Activated T-helper 1 cell treated with anti-CD3 and anti-CD28 coated beads, Interleukin-2, amount 50 U/mL, for 16 hours (primary cell): Measurements from ENCODE around the gene EPN2.

Experiments
- DNase-seq, 2 donors: peaks; one replicate each; pipeline ENCODE4 v3.0.0-alpha.2; 2020; ENCODE audit warnings: low read depth in 1 of 2, low spot score in 1 of 2

The EPN2 gene

DNA sequence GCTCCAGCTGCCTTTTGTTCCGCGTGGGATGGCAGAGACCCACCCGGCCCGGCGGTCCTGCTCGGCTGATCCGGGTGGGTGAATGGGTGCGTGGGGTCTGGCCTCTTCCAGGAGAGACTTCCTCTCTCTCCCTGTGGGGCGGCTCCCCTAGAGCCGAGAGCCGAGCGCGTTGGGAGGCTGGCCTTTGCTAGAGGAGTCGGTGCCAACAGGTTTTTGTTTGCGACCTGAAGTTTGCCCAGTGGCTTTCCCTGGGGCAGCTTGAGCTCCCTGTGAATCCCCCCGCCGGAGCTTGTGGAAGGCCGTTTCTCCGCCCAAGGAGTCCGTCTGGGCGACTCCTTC is 970 bp downstream of the EPN2 start:
- no peak for DNase-seq

DNA sequence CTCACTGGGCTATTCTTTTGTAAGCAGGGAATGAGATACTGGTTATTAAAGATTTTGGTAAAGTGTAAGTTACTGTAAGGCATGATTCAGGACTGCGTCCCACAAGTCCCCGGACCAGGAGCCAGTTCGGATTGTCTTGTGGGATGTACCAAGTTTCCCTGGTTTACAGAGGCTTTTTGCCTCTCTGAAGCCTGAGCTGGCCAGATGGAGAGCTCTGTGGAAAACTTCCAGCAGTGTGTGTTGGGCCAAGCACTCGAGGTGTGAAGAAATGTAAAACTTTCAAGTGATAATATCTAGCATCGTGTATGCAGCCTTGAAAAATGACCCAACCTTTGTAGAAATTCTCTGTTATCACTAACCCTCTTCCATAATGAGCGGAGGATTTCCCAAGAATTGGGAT is 2.4 kb downstream of the EPN2 start:
- DNase-seq = no peak

DNA sequence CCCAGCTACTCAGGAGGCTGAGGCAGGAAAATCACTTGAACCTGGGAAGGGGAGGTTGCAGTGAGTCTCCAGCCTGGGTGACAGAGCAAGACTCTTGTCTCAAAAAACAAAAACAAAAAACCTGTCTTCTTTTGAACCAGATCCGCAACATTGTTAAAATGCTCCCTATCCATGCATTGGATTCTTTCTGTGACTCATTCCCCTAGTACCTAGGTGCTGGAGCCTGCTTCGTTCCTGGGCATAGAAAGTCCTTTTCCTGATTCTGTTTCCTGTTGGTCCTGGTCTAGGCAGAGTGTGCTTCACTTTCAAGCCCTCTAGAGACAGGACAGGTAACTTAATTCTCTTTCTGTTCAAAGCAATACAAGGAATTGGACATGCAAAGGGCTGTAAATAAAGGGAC is 5.2 kb downstream of the EPN2 start:
- no peak for DNase-seq

DNA sequence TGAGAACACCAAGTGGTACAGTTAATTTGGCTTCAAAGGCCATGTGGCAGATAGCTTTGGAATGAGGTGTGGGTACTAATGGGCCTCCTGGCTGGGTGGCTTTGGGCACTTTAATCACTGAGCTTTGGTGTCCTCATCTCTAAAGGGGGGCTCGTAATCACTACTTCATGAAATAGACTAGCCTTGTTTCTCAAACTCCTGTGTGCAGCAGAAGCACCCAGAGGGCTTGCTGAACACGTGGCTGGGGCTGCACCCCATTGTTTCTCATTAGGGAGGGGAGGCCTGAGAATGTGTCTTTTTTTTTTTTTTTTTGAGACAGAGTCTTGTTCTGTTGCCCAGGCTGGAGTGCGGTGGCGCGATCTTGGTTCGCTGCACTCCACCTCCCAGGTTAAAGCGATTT is 5.8 kb downstream of the EPN2 start:
- DNase-seq = no peak

DNA sequence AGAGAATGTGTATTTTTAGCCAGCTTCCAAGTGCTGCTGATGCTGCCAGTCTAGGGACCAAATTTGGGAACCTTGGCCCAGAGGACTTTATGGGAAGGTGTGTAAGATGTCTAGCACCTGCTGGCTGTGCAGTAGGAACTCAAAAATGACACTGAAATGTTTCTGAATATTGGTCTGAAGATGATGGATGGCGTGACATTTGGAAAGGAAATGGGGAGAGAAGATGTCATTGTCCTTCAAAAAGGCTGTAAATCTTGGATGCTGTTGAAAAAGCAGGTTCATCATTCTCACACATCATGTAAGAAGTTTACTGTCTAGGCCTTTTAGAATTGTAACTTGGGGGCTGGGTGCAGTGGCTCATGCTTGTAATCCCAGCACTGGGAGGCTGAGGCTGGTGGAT is 6.7 kb downstream of the EPN2 start:
- DNase-seq = no peak

DNA sequence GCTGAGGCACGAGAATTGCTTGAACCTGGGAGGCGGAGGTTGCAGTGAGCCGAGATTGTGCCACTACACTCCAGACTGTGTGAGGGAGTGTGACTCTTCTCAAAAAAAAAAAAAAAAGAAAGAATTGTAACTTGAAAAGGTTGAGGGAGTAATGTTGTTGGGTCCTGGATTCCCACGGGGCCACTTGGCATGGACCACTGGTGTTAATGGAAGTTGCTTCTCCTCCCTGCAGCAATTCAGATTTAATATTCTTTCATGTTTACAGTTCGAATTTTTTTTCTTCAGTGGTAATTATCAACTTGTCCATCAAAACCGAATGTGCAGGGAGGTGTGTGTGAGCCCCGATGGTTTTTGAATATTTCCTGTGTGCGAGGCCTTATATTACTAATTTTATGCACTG is 7.2 kb downstream of the EPN2 start:
- DNase-seq = no peak

DNA sequence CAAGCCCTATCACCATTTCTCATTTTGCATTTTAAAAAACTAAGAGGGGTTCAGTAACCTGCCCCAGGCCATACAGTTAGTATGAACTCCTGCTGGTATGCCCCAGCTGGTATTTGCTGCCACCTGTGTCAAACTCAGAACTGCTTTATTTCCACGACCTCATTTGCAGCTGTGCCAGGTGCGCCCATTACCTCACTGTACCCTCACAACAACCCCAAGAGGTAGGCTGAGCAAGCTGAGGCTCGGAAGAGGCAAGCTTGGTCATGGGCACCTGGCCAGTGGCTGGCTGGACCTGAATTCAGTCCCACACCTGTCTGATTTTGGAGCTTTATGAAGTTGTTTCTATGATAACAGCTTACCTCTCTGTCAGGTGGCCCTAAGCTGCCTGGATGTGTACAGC is 7.6 kb downstream of the EPN2 start:
- no peak for DNase-seq

DNA sequence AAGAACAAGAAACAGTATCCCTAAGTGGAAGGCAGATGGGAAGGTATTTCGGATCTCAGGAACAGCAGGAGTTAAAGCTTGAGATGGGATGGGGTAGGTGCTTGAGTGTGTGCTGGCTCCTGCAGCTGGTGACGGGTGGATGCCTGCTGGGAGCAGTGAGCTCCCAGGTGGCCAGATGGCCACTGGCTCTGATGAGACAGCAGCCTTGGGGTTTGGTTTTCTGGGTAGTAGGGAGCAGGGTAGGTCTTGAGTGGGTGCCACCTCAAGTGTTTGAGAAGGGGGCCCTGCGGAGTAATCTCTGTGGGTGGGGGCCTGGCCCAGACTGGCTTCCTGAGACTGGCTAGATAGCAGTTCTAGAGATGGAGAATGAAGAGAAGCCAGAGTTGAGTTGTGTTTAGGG is 10.3 kb downstream of the EPN2 start:
- no peak for DNase-seq

DNA sequence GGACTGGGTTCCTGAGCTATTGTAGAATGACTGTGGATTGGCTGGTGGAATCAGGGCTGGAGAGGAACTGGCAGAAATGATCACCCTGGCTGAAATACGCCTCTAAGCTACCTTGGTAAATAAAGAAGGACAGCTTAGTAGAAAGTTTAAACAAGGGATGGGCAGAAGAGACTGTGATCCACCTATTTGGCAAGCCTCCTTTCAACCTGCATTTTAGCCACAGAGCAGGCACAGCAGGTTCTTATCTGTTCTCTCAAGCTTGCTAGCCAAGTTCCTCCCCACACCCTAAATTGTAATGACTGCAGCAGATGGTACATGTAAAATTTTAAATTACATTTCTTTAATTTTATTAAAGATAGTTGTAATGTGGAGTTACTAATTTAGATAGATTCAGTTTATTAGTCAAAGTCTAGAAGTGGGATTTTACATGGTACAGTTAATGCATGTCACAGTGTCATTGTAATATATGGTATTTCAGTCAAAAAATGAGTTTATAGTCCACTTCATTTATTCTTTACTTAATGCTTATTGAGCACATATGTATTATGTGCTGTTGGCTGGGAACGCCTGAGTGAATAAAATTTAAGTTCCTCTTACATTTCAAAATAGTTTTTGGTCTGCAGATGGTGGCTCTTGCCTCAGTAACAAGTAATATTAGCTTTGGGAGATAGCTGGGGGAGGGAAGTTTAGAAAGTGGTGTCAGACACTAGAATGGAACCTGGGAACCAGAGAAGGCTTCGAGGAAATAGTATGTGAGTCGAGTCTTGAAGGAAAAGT is 11.2 kb downstream of the EPN2 start:
- DNase-seq = no peak

DNA sequence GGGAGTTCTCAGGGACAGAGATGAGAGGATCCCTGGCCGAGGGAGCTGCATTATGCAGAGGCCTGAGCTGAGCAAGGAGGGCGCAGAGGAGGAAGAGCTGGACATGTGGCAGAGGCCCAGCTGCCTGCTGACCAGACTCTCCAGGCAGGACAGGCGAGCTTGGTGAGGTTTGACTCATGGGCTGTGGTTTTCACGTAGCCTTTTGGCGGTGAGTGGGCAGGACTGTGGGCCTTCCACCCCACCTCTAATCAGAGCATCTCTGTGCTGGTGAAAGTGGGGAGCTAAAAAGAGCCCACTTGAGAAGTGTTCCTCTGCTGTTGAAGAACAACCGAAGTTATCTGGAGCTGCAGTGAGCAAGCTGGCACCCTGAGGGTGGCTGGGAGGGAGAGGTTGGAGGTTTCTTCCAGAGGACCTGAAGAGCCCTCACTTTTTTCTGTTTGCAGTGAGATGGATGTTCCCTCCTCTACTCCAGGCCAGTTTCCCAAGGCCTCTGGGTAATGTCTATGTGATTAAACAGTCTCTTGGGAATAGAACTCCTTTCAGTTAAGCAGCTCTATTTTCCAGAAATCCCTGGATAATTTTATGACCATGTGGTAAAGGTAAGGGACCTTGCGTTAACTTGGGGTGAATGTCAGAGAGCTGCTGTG is 11.9 kb downstream of the EPN2 start:
- no peak for DNase-seq

DNA sequence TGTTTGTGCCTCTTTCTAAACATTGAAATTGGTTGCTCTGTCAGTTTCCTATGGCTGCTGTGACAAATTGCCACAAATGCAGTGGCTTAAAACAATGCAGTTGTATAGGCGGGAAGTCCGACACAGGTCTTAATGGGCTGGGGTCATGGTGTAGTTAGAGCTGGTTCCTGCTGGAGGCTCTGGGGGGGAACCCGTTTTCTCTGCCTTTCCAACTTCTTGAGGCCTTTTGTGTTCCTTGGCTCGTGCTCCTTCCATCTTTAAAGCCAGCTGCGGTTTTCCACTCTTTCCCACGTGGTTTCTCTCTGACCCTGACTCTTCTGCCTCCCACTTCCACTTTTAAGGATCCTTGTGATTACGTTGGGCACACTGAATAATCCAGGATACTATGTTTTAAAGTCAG is 12.5 kb downstream of the EPN2 start:
- DNase-seq = no peak

DNA sequence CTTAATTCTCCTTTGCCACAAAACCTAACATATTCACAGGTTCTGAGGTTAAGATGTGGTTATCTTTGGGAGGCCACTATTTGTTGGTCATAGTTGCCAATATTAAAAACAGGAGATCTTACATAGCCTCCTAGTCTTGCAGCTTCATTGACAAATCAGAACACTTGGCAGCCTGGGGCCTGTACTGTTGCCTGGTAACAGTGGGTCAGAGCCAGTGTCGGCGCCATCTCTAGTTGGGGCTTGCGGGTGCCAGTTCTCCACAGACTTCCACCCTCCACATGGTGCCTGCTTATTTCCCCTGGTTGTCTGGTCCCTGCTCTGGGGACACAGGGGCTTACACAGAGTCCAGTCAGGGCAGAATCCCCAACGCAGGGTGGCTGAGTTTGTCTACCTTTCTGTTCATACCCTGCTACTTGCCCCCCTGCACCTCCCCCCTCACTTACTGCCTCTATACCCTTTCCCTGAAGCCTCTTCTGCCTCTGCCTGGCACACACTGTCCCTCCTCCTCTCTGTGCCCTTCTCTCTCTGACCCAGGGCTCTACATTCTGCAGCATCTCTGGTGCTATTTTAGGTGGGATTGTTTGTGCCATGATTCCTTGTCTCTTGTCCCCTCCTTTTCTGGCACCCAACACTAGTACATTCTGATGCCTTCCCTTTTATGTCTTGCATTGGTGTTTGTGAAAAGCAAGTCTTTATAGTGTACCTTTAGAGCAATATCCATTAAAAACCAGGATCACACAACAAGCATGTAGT is 13.4 kb downstream of the EPN2 start:
- DNase-seq = no peak

DNA sequence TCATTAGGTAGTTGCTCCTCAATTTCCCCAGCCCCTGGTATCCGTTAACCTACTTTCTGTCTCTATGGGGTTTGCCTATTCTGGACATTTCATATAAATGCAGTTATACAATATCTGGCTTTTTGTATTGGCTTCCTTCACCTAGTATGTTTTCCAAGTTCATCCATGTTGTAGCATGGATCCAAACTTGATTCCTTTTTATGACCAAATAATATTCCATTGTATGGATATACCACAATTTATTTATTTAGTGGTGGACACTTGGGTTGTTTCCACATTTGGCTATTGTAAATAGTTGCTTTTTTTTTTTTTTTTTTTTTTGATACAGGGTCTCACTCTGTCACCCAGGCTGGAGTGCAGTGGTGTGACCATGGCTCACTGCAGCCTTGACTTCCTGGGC is 15.9 kb downstream of the EPN2 start:
- DNase-seq = no peak

DNA sequence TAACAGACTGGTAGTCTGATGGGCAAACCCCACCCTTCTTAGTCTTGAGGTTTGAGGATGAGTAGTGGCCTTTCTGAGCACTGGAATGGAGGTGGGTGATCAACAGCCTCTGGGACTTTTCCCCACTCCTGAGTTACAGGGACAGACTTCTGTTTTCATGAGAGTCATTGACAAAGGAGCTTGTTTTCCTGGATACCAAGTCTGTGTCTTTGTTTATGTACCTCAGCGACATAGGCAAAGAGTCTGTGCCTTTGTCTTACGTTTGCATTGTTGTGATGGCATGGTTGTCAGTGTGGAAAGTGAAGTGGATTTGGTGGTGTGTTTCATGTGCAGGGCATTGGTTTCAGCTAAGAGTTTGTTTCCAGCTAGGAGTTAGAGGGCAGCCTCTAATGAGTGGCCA is 17.5 kb downstream of the EPN2 start:
- no peak for DNase-seq

DNA sequence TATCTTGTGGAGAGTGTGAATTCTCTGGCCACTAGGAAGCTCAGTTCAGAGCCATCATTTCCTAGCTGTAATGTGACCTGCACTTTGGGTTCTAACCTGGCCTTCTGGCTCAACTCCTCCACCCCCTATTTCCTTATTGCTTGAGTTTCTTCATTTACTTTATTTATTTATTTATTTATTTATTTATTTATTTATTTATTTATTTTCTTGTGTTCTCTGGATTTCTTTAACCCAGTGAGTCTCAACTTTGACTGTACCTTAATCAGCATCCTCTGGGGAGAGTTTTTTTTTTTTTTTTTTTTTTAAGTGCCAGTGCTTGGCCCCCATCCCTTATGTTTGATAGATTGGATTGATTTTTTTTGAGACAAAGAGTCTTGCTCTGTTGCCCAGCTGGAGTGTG is 18.1 kb downstream of the EPN2 start:
- DNase-seq = no peak

DNA sequence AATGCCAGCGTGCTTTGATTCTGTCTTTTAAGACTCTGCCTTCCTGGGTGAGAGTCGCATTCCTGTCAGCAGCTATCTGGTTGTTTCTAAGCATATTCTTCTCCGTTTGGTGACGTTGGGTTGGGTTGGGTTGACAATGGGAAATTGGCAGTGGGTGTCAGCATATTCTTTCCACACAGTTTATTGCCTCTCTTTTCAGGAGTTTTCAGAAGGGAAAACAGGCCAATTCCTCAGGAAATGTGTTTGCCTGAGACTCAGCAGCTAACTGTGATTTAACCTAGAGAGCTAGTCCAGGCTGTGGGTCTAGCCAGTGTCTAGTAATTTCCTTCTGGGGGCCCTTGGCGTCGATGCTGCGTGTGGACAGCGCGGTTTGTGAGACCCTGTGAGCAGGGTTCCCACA is 21.2 kb downstream of the EPN2 start:
- DNase-seq = no peak

DNA sequence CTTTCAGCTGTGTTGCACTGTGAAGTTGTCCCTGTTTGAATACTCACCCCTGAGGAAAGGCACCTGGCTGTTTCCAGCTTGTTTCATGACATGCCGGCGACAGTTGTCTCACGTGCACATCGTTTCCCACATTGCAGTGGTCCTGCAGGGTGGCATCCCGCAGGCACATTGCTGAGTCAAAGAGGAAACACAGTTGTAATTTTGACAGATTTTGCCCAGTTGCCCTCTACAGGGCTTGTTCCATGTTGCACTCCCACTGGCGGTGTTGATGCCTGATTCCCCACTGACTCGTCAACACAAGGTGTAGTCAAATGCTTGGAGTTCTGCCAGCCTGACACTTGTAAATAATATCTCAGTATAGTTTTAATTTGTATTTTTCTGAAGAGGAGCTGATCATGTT is 23.8 kb downstream of the EPN2 start:
- DNase-seq = no peak

DNA sequence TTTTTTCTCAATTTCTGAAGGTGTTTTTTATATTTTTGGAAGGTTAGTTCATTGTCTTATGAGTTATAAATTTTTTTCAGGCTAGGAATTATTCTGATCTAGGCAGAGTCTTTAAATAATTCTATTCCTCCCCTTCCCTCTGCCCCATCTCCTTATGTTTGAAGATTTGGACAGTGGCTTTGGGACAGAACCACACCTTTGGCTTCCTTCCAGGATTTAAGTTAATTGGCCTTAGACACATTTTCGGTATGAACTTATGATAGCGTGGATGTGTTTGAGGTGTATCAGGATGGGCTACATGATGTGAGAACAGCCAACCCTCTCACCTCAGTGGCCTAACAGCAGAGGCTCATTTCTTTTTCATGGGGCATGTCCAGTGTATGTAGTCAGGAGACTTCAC is 24.3 kb downstream of the EPN2 start:
- no peak for DNase-seq

DNA sequence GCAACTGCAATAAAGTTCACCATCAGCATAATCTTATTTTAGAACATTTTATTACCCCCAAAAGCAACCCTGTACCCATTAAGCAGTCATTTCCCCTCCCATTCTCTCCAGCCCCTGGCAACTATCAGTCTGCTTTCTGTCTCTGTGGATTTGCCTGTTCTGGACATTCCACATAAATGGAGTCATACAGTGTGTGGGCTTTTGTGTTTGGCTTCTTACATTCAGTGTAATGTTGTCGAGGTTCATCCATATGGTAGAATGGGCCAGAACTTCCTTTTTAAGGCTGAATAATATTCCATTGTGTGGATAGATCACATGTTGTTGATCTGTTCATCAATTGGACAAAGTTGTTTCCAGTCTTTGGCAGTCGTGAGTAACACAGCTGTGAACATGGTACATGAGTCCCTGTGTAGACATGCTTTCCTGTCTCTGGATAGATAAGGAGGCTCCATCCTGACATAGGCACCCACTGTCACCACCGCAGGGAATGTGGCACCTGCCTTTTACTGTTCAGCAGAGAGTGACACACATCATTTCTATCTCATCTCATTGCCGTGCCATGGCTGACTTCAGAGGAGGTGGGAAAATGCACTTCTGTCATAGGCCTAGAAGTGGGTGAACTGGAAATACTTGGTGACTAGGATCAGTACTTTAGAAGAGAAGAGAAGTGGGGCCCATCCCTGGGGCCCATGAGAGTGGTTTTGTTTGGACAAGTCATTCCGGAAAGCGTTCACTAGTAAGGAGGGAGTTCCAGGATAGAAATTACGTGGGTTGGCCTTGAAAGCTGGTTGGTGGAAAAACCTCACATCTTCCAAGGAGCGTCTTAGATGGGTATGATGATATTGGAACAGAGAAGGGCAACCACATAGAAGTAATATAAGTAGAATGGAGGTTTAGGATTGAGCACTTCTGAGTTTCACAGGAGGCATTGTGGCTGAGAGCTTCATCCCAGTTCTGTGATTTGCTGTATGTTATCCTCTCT is 25.8 kb downstream of the EPN2 start:
- DNase-seq = no peak

DNA sequence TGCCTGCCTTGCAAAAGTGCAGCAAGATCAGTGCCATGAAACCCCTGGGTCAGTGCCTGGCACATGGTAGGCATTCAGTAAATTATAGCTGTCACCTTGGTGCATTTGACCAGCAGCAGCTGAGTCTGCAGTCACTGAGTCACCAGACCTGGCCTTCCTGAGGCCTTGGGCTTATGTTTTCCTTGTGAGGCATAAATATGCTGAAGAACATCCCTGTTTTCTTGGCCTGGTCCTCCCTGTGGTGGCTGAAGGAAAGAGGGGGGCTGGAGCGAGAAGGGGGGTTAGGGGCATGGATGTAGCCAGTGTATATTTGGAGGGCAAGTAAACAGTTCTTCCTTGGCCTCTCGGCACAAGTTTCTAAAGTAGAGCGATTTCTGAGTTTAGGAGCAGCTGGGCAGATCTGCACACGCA is 26.5 kb downstream of the EPN2 start:
- no peak for DNase-seq

DNA sequence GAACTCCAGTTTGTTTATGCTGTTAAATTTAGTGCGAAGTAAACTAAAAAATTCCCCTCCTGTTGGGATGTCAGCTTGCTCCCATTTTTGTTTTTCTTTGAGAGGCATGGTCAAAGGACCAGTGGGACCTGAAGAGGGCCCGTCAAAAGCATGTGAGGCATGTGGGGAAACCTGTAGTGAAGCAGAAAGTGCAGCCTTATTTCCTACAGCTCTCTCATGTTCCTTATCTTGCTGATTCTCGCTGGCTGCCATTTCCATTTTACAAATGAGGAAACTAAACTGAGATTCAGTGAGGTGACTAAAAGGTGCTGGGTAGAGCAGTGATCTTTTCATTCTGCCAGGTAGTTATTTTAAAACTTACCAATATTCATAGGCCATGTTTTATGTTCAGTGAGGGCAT is 27.1 kb downstream of the EPN2 start:
- no peak for DNase-seq
